Activated naive CD8-positive, alpha-beta T cell treated with anti-CD3 and anti-CD28 coated beads, Interleukin-2, amount 10 ng/mL, durations not matched to agents 7 days and 5 days (primary cell): ENCODE data around the gene DIAPH1. TPM values are rescaled to one million over a fixed set of nuclear protein-coding genes. Genes with fewer than 3 reads are reported as not detected.

ENCODE experiments used
- ATAC-seq: fragments of 150-1000 bp; cut with Tn5 transposase; one replicate; pipeline ENCODE4 v1.10.0; 2021; ENCODE audit warnings: low read depth, moderate library complexity
- POLR2A ChIA-PET: fragments of 350-600 bp; sonication (Branson Sonifier 250); formaldehyde crosslinking; loops from one replicate; lab custom pipeline; 2021; ENCODE audit warnings: antibody characterized with exemption; lab: Charles Lee
- DNase-seq: peaks from one replicate; pipeline ENCODE4 v3.0.0; 2021
- H3K27ac Mint-ChIP-seq: one replicate; pipeline ENCODE4 v1.8.0; 2022; ENCODE audit warnings: mild to moderate bottlenecking, mixed read lengths
- H3K27me3 Mint-ChIP-seq: one replicate; pipeline ENCODE4 v1.8.0; 2022; ENCODE audit warnings: mild to moderate bottlenecking, moderate library complexity, mixed read lengths
- H3K36me3 Mint-ChIP-seq: one replicate; pipeline ENCODE4 v1.8.0; 2021; ENCODE audit warnings: mild to moderate bottlenecking, mixed read lengths
- H3K4me1 Mint-ChIP-seq: one replicate; pipeline ENCODE4 v1.8.0; 2021; ENCODE audit warnings: mixed read lengths
- H3K4me3 Mint-ChIP-seq: one replicate; pipeline ENCODE4 v1.8.0; 2022; ENCODE audit warnings: mild to moderate bottlenecking, moderate library complexity, mixed read lengths
- H3K9me3 Mint-ChIP-seq: one replicate; pipeline ENCODE4 v1.8.0; 2021; ENCODE audit warnings: mixed read lengths
- total RNA-seq, 2 experiments: library from RNA; stranded (reverse); gene quantifications; one replicate each; pipeline ENCODE4 v1.2.3, GENCODE V29; 2021

Gene DIAPH1
- total RNA-seq, 2 experiments from 2014 or later, result 244 to 256 TPM

DNA sequence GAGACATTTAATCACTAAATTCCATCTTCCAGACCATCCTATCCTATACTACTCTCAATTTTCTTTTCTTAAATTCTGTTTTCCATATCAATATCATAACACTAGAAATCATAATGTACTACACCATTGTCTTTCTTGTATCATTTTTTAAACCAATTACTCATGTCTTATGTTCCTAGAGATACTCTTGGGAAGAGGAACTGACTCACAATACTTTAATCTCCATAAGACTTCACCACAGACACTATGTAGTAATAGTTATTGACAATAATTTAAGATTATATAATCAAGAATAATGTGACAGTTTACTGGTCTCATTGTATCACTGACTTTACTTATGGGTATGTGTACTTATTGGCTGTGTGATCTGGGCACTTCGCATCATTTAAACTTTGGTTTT lies 86.1 kb downstream of the DIAPH1 start:
- peaks cover 37% of the 10 kb centered on the region for H3K36me3 Mint-ChIP-seq
- POLR2A ChIA-PET, result no interaction called here
- H3K4me1 Mint-ChIP-seq, result no peaks in the 10 kb centered on the region
- no peak for DNase-seq
- H3K27me3 Mint-ChIP-seq, result no peaks in the 10 kb centered on the region
- ATAC-seq, result no peak
- no peak overlapping the region for H3K4me3 Mint-ChIP-seq
- H3K9me3 Mint-ChIP-seq, result no peaks in the 10 kb centered on the region
- no peak overlapping the region for H3K27ac Mint-ChIP-seq

DNA sequence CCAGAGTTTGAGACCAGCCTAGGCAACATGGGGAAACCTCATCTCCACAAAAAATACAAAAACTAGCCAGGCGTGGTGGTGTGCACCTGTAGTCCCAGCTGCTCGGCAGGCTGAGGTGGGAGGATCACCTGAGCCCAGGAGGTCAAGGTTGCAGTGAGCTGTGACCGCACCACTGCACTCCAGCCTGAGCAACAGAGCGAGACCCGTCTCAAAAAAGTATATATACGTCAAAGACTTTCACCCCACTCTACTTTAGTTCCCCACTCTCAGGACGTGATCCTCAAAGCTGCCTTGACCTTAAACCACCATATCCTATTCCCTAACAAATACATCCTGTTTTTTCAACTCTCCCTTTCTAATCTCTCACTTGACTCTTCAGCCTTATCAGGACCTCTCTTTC lies 88.9 kb downstream of the DIAPH1 start:
- peaks cover 3% of the 10 kb centered on the region for H3K4me1 Mint-ChIP-seq
- ATAC-seq, result no peak
- H3K36me3 Mint-ChIP-seq, result peaks cover 33% of the 10 kb centered on the region

DNA sequence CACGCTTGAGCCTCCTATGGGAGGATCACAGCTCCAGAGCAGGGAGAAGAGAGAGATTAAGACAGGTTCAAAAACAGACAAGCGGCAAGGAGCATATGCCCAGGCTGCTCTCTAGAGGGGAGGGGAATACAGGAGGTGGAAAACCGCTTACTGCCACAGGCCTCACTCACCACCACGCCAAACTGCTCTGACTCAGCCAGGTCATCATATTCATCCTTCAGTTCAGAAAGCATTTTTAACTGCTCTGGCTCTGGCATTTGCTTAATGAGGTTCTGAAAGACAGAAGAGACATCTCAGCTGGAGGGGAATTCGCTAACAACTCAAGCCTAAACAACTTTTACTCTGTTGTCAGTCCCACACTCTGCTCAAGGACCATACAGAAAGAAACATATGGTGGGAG lies 89.8 kb downstream of the DIAPH1 start:
- no peak for DNase-seq
- no peak overlapping the region for H3K4me3 Mint-ChIP-seq
- peak overlapping the region; percentile 52 for H3K27ac Mint-ChIP-seq
- H3K9me3 Mint-ChIP-seq, result no peaks in the 10 kb centered on the region
- peaks cover 29% of the 10 kb centered on the region for H3K36me3 Mint-ChIP-seq
- POLR2A ChIA-PET, result no interaction called here
- H3K27me3 Mint-ChIP-seq, result no peaks in the 10 kb centered on the region
- peaks cover 5% of the 10 kb centered on the region for H3K4me1 Mint-ChIP-seq
- no peak for ATAC-seq

More for the DNA sequence above, 88.9 kb downstream of the DIAPH1 start:
- DNase-seq, result no peak
- POLR2A ChIA-PET, result no interaction called here
- no peaks in the 10 kb centered on the region for H3K9me3 Mint-ChIP-seq
- no peak overlapping the region for H3K4me3 Mint-ChIP-seq
- no peaks in the 10 kb centered on the region for H3K27me3 Mint-ChIP-seq
- H3K27ac Mint-ChIP-seq, result no peak overlapping the region

DNA sequence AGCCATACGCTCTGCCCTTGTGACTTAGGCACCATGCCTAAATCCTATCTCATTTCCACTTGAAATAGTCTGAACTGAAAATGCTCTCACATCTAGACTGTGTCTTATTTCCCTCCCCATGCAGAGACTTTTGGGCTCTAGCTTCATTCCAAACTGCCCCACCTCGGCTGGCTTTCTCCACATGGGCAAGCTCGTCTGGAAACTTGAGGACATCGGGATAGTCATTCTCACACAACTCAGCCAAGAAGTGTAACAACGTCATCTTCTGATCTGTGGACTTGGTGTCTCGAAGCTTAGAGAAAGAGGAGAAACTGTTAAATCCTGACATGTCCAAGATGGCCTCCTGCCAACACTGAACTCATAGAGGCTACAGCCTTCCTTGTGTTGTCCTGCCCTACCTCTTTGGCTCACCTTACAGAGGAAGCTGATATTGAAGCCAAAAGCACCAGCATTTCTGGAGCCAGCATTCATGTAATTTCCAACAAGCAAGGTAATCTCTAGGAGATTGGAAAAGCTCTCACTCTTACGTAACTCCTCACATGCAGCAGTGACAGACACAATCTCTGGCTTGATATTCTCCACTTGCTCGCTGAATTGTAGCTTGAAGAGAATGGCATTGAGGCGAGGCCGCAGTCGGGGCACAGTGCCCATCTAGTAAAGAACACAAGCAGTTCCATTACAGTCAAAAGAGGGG lies 90.4 kb downstream of the DIAPH1 start:
- POLR2A ChIA-PET, result interaction anchor here (0.9 kb wide), 1 partner anchor 11 kb away, joined by 3 read pairs; no protein-coding TSS in a partner anchor
- Mint-ChIP-seq H3K36me3 (peaks cover 28% of the 10 kb centered on the region), H3K9me3 (no peaks in the 10 kb centered on the region), H3K27ac (peak overlapping the region; percentile 52), H3K27me3 (no peaks in the 10 kb centered on the region), H3K4me1 (peaks cover 5% of the 10 kb centered on the region), H3K4me3 (no peak overlapping the region)
- no peak for ATAC-seq
- no peak for DNase-seq

DNA sequence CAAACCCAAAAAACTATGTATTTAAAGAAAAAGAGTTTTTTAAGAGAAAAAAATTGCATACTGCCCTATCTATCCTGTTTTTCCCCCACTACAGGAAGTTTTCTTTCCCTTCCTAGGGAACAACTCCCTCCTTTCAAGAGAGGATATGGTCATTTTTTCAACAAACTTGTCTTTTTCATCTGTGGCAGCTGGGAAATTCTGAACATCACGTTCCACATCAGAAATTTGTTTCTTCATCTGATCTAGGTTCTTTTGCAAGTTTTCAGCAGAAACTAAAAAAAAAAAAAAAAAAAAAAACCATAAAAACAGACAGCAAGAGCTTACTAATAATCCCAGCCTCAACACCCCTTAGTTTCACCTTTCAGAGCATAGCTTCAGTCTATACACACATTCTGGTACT lies 91.4 kb downstream of the DIAPH1 start:
- DNase-seq, result no peak
- H3K36me3 Mint-ChIP-seq, result peaks cover 33% of the 10 kb centered on the region
- H3K4me1 Mint-ChIP-seq, result peaks cover 11% of the 10 kb centered on the region
- no peak for ATAC-seq
- no peak overlapping the region for H3K27ac Mint-ChIP-seq
- no peak overlapping the region for H3K4me3 Mint-ChIP-seq
- POLR2A ChIA-PET, result no interaction called here
- no peaks in the 10 kb centered on the region for H3K9me3 Mint-ChIP-seq
- H3K27me3 Mint-ChIP-seq, result no peaks in the 10 kb centered on the region

DNA sequence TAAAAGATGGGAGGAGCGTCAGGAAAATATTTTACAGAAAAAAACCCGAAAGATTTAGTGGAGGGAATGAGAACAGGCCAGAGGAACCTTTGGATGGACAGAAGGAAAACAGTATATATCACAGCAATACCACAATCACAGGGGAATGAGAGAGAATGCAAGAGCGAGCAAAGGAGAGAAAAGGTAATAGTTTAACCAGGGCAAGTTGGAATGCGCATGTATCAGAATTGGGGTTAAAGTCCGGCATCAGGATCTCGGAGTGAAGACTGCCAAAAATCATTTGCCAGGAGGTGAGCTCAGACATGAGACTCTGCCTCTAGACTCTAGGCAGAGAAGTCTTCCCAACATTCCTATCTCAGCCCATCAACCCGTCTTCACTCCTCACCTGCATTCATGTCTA lies 93.1 kb downstream of the DIAPH1 start:
- no peak overlapping the region for H3K27ac Mint-ChIP-seq
- POLR2A ChIA-PET, result no interaction called here
- no peaks in the 10 kb centered on the region for H3K9me3 Mint-ChIP-seq
- peaks cover 45% of the 10 kb centered on the region for H3K36me3 Mint-ChIP-seq
- H3K27me3 Mint-ChIP-seq, result no peaks in the 10 kb centered on the region
- ATAC-seq, result no peak
- no peak overlapping the region for H3K4me3 Mint-ChIP-seq
- DNase-seq, result no peak
- H3K4me1 Mint-ChIP-seq, result peaks cover 20% of the 10 kb centered on the region

DNA sequence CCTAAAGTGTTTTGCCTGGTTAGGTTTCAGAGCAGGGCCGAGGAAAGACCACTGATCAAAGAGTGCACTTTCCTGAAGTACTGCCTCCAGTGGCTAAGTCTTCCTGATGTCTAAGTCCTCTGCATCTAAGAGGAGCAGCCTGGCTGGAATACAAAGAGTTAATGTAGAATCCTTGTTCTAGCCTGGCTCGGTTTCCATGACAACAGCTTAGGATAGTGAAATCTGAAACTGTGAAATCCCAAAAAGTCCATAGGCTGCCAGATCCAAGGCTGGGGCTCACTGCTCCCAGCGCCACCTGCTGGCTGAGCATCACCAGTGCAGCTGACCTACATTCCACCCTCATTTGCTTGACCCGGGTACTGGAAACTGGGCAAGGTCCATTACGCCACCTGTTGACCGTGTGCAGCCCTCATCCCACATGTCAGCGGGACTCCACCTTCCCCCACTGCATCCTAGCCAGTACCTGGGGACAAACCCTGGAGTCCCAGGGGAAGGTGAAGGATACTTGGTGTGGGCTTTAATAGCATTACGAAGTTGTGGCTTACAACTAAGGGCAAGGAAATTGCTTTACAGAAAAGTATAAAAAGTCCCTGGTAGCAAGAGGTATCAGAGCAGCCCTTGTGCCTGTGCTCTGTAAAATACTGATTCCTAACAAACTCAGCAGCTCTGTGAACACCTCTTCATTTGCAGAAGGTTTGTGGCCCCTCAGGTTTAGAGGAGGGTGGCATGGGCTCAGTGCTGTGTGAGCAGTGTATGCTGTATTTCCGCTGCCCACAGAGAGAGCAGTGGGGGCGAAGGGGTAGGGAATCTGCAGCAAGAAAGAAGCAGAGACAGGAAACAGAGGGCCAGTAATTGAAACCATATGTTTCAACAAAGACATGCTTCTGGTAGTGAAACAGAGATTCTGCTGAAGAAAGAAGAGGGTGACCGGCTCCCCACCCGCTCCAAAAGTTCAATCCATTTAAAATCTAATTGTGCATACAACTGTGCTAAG lies 93.9 kb downstream of the DIAPH1 start:
- POLR2A ChIA-PET, result no interaction called here
- Mint-ChIP-seq H3K4me3 (no peak overlapping the region), H3K4me1 (peaks cover 20% of the 10 kb centered on the region), H3K27me3 (no peaks in the 10 kb centered on the region), H3K27ac (no peak overlapping the region), H3K36me3 (peaks cover 46% of the 10 kb centered on the region), H3K9me3 (no peaks in the 10 kb centered on the region)
- DNase-seq (peak; percentile 67), ATAC-seq (peak; percentile 64)

DNA sequence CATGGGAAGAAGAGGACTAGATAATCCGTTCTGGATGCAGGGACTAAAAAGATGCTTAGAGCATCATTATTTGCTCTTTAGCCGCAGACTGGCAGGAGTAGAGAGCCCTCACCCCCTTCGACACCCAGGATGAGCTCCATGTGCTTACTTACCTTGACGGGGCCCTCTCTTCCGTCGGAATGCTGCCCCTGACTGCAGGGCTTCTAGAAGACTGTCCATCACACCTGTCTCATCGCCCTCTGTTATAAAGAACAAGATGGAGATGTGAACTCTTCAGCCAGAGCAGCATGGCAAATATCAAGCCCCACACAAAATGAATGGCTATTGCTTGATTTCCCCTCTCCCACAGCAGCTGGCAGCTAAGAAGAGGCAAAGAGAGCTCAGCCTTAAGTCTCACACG lies 94.8 kb downstream of the DIAPH1 start:
- H3K27me3 Mint-ChIP-seq, result no peaks in the 10 kb centered on the region
- H3K36me3 Mint-ChIP-seq, result peaks cover 53% of the 10 kb centered on the region
- H3K4me1 Mint-ChIP-seq, result peaks cover 20% of the 10 kb centered on the region
- ATAC-seq (no peak), DNase-seq (no peak)
- no peaks in the 10 kb centered on the region for H3K9me3 Mint-ChIP-seq
- no peak overlapping the region for H3K27ac Mint-ChIP-seq
- POLR2A ChIA-PET, result no interaction called here
- H3K4me3 Mint-ChIP-seq, result no peak overlapping the region

DNA sequence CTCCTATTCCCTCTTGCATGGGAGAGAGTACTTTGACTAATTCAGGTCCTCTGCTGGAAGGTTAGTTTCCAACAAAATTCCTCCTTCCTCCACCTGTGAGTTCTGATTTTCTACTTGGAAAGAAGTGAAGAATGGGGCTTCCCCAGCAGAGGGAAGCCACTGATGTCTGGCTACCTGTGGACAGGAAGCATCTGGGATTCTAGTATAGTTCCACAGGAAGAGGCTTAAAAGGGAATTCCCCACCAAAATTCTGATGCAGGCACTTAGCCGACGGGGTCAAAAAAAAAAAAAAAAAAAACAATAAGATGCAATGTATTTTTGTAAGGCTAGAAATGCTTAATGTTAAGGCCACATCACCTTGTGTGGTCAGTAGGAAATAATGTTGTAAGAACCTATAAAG lies 96.5 kb downstream of the DIAPH1 start:
- ATAC-seq (no peak), DNase-seq (no peak)
- POLR2A ChIA-PET, result no interaction called here
- H3K4me1 Mint-ChIP-seq, result peaks cover 20% of the 10 kb centered on the region
- H3K36me3 Mint-ChIP-seq, result peaks cover 41% of the 10 kb centered on the region
- no peak overlapping the region for H3K4me3 Mint-ChIP-seq
- H3K9me3 Mint-ChIP-seq, result no peaks in the 10 kb centered on the region
- H3K27ac Mint-ChIP-seq, result no peak overlapping the region
- no peaks in the 10 kb centered on the region for H3K27me3 Mint-ChIP-seq

DNA sequence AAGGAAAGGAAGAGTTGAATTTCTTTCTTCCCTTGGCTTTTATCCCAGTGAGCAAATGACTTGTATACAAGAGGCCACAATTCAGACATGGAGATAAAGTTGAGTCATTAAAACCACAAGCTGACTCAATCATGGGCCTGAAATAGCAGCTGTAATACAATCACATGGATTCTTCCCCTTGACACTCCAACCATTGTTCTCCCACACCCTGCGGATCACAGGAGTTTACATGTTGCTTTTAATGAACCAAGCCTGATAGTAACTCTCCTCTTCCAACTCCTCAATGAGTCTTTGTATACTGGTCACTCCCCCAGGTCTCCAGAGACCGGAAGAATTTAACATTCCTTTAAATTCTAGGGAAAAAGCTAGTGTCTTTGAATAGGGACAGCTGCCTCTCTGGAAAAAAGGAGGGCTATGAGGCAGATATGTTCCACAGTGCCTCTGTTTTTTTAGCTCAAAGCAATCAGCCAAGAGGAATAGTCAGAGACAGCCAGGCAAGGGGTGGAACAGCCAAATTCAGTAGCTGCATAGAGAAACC lies 97.5 kb downstream of the DIAPH1 start:
- Mint-ChIP-seq H3K36me3 (peaks cover 44% of the 10 kb centered on the region), H3K9me3 (no peaks in the 10 kb centered on the region), H3K27ac (no peak overlapping the region), H3K4me1 (peaks cover 20% of the 10 kb centered on the region), H3K27me3 (no peaks in the 10 kb centered on the region), H3K4me3 (no peak overlapping the region)
- ATAC-seq (no peak), DNase-seq (no peak)
- POLR2A ChIA-PET, result no interaction called here

DNA sequence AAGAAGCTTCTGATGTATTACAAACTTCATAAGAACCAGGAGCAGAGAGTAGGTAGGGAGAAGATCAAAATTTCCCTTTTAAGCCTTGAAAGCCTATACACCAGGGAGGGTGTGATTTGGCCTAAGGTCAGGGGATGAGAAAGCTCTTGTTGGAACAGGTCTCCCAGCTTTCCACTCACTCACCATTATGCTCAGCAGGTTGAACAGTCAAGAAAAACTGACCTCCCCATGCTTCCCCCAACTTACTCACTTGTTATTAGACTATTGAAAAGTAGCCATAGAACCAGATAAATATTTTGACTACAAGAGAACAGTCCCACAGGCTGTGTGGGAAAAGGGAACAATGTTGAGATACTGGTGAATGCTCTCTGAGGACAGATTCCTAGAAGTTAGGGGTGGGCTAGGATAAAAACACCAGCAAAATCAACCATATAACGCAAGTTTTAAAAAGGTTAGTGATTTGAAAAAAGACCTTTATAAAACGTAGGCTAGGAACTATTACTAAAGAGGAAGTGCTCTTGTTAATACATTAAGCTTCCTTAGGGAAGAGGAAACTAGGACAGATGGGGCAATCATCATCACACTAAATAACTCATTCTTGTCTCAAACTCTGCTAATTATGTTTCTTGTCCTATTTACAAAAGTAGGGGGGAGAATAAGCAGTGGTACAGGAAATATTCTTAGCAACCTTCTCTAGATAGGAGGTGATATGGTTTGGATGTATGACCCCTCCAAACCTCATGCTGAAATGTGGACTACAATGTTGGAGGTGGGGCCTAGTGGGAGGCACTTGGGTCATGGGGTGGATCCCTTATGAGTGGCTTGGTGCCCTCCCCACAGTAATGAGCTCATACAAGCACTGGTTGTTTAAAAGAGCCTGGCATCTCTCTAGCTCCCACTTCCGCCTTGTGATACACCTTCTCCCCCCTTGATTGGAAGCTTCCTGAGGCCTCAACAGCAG lies 98.9 kb downstream of the DIAPH1 start:
- H3K27me3 Mint-ChIP-seq, result no peaks in the 10 kb centered on the region
- POLR2A ChIA-PET, result no interaction called here
- no peaks in the 10 kb centered on the region for H3K9me3 Mint-ChIP-seq
- H3K4me1 Mint-ChIP-seq, result peaks cover 27% of the 10 kb centered on the region
- DNase-seq, result no peak
- peaks cover 44% of the 10 kb centered on the region for H3K36me3 Mint-ChIP-seq
- H3K27ac Mint-ChIP-seq, result no peak overlapping the region
- no peak for ATAC-seq
- H3K4me3 Mint-ChIP-seq, result no peak overlapping the region

DNA sequence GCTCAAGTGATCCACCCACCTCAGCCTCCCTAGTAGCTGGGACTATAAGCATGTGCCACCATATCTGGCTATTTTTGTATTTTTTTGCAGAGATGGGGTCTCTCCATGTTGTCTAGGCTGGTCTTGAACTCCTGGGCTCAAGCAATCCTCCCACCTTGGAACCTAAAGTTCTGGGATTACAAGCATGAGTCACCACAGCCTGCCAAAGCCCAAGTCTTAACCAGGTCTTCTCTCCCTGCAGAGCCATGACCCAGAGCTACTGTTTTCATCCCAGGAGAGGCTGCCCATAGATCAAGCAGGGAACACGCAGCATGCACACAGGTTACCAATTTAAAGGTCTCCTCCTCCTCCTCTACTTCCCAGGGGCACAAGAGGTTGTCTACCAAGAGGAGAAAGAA lies 100.2 kb downstream of the DIAPH1 start:
- H3K27me3 Mint-ChIP-seq, result no peaks in the 10 kb centered on the region
- ATAC-seq, result no peak
- no peak overlapping the region for H3K4me3 Mint-ChIP-seq
- POLR2A ChIA-PET, result no interaction called here
- H3K27ac Mint-ChIP-seq, result no peak overlapping the region
- peaks cover 34% of the 10 kb centered on the region for H3K4me1 Mint-ChIP-seq
- H3K36me3 Mint-ChIP-seq, result peaks cover 41% of the 10 kb centered on the region
- H3K9me3 Mint-ChIP-seq, result no peaks in the 10 kb centered on the region
- DNase-seq, result no peak
